Cardiac fibroblast (primary cell): ENCODE results near the gene FMC1.
"Not testable (repeated sequence)": the region's sequence is repeated elsewhere in the genome, so short reads cannot be mapped to it uniquely, and the experiment has no call there.

Experiments
- DNase-seq, 2 donors: peaks; one replicate each; pipeline versions ENCODE4 v3.0.0 to v3.0.0-alpha.2; 2010; ENCODE audit warnings: low read depth in 2 of 2
- H3K4me3 ChIP-seq, 2 donors: replicated peaks in 1 of 2; 1 replicate in 1 of 2; 2 replicates in 1 of 2; pipeline ENCODE4 v1.5.1; 2011; ENCODE audit warnings: low read depth in 2 of 2, low read length in 2 of 2, mild to moderate bottlenecking in 2 of 2, moderate library complexity in 1 of 2
- TF ChIP-seq, protein P1 (sequence below): IDR thresholded peaks from one replicate; pipeline ENCODE4 v1.5.1; 2011; ENCODE audit warnings: low read depth, mild to moderate bottlenecking, low read length, inconsistent platforms

Gene FMC1

GRCh38 chr7:139329119-139329518 lies 12.0 kb upstream of the FMC1 start:
- TF ChIP-seq, protein P1, sequence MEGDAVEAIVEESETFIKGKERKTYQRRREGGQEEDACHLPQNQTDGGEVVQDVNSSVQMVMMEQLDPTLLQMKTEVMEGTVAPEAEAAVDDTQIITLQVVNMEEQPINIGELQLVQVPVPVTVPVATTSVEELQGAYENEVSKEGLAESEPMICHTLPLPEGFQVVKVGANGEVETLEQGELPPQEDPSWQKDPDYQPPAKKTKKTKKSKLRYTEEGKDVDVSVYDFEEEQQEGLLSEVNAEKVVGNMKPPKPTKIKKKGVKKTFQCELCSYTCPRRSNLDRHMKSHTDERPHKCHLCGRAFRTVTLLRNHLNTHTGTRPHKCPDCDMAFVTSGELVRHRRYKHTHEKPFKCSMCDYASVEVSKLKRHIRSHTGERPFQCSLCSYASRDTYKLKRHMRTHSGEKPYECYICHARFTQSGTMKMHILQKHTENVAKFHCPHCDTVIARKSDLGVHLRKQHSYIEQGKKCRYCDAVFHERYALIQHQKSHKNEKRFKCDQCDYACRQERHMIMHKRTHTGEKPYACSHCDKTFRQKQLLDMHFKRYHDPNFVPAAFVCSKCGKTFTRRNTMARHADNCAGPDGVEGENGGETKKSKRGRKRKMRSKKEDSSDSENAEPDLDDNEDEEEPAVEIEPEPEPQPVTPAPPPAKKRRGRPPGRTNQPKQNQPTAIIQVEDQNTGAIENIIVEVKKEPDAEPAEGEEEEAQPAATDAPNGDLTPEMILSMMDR = no peak
- H3K4me3 ChIP-seq = no peak overlapping the region
- no peak for DNase-seq

DNA sequence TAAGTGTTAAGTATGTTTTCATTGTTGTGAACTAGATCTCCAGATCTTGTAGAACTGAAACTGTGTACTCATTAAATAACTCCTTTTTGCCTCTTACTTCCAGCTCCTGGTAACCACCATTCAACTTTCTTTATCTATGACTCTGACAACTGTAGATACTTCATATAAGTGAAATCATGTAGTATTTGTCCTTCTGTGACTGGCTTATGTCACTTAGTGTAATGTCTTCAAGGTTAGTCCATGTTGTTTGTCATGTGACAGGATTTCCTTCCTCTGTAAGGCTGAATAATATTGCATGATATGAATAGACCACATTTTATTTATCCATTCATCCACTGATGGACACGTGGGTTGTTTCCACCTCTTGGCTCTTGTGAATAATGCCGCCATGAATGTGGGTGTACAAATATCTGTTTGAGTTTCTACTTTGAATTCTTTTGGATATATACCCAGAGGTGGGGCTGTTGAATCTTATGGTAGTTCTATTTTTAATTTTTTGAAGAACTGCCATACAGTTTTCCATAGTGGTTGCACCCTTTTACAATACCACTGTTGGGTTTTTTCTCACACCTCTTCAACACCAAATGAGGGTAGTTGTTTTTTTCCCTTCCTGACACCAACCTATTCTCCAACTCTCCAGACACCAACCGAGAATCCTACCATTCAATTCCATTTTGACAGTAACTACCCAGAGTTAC lies 10.7 kb upstream of the FMC1 start:
- H3K4me3 ChIP-seq = no peak overlapping the region
- TF ChIP-seq, protein P1 = no peak

GRCh38 chr7:139332697-139333359 lies 8.3 kb upstream of the FMC1 start:
- DNase-seq = peak in 1 of 2 donors; percentile 36
- TF ChIP-seq, protein P1 = no peak
- H3K4me3 ChIP-seq = no peak overlapping the region

More for the DNA sequence above, 10.7 kb upstream of the FMC1 start:
- no peak for DNase-seq

GRCh38 chr7:139333443-139333842 lies 7.7 kb upstream of the FMC1 start:
- H3K4me3 ChIP-seq, DNase-seq: not testable (repeated sequence)

- no peak for DNase-seq
- TF ChIP-seq, protein P1 = no peak
- H3K4me3 ChIP-seq = no peak overlapping the region
Observed at GRCh38 chr7:139334399-139335150, 6.6 kb upstream of the FMC1 start.

GRCh38 chr7:139339025-139339424 lies 2.1 kb upstream of the FMC1 start:
- no peak for DNase-seq
- H3K4me3 ChIP-seq = no peak overlapping the region
- TF ChIP-seq, protein P1 = no peak

DNA sequence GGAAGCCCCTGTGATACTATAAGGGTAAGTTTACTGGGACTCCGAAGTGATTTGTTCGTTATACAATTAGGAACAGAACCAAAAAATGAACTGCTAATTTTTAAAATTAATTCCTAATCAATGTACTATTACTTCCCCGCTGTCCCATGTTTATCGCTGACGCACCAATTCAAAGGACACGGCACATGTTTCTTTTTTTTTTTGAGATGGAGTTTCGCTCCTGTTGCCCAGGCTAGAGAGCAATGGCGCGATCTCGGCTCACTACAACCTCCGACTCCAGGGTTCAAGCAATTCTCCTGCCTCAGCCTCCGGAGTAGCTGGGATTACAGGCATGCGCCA lies 1.5 kb upstream of the FMC1 start:
- H3K4me3 ChIP-seq = peak overlapping the region; percentile 94 to 96
- TF ChIP-seq, protein P1 = no peak
- no peak for DNase-seq
